Right lobe of liver (tissue), 6 donors: ENCODE measurements around the gene DLX1. TPM values are rescaled to one million over a fixed set of nuclear protein-coding genes. Genes with fewer than 3 reads are reported as not detected.
"Not testable (repeated sequence)": the region's sequence is repeated elsewhere in the genome, so short reads cannot be mapped to it uniquely, and the experiment has no call there.

Experiments
- ATAC-seq, 4 donors: fragments of 200-7000 bp; cut with Tn5 transposase; one replicate each; pipeline ENCODE4 v1.9.1; 2020; ENCODE audit warnings: mild to moderate bottlenecking in 4 of 4, moderate library complexity in 4 of 4
- DNase-seq, 3 donors: peaks; one replicate each; pipeline ENCODE4 v3.0.0-alpha.2; 2020
- H3K27ac ChIP-seq, 3 donors: fragments of 200-600 bp; one replicate each; pipeline ENCODE4 v1.8.0; 2022
- H3K27me3 ChIP-seq, 2 donors: fragments of 200-600 bp; one replicate each; pipeline ENCODE4 v1.8.0; 2022
- H3K36me3 ChIP-seq, 4 donors: fragments of 200-600 bp; sonication (generic) in 1 of 4; one replicate each; pipeline versions ENCODE4 v1.5.1 to v1.8.0; 2017 to 2022; ENCODE audit warnings: control low read depth in 1 of 4
- H3K4me1 ChIP-seq, 4 donors: fragments of 200-600 bp; sonication (generic) in 1 of 4; one replicate each; pipeline versions ENCODE4 v1.5.1 to v1.8.0; 2017 to 2022; ENCODE audit warnings: control low read depth in 1 of 4
- H3K4me3 ChIP-seq, 3 donors: fragments of 200-600 bp; one replicate each; pipeline ENCODE4 v1.8.0; 2022
- H3K9me3 ChIP-seq, 4 donors: fragments of 200-600 bp; sonication (generic) in 1 of 4; one replicate each; pipeline versions ENCODE4 v1.5.1 to v1.8.0; 2017 to 2022; ENCODE audit warnings: control low read depth in 1 of 4
- POLR2A ChIP-seq: fragments of 450-650 bp; IDR thresholded peaks from one replicate; pipeline ENCODE4 v1.6.1; 2017; ENCODE audit warnings: antibody characterized with exemption, mild to moderate bottlenecking
- WGBS: methylation state at CpG from one replicate; pipeline ENCODE4 v1.1.6; 2018; ENCODE audit warnings: low coverage, low lambda C conversion rate; ENCODE audit not compliant: insufficient coverage; ENCODE audit errors: missing lambda C conversion rate; 5-methylcytosine and 5-hydroxymethylcytosine counted together
- intact Hi-C, 2 donors: fragments of 100-400 bp; cut with DNase I; formaldehyde crosslinking; loops; one replicate each; pipeline versions ENCODE4 v1.11.2 to v1.14.1; 2022
- total RNA-seq, 6 experiments: library from RNA; depleted of rRNA in 2 of 6; stranded (reverse); fragments of >200 nt in 2 of 6; fragmentation: NEBNext Ultra II Directional in 3 of 6; extraction: Animal tissue kit (Norgen Biotek cat#: 25700) in 3 of 6; gene quantifications; one replicate each; pipeline versions ENCODE4 v1.1.0 to v1.2.4, GENCODE V29; 2016 to 2023
- TF ChIP-seq, protein P1 (sequence below), 4 donors: fragments of 200-600 bp in 3 of 4; fragments of 450-650 bp in 1 of 4; IDR thresholded peaks; one replicate each; pipeline versions ENCODE4 v1.5.1 to v1.8.0; 2016 to 2022; ENCODE audit warnings: antibody characterized with exemption in 4 of 4, mild to moderate bottlenecking in 2 of 4
- donor health status: DM: no; HTN: yes; CAD: no.
- donor health status: DM: no; HTN: no; CAD: no.
- donor health status: DM: no; HTN: no; CAD: no.
- donor health status: DM: no; HTN: yes; CAD: no.
- donor health status: DM: no; HTN: yes; CAD: no.

DLX1 gene
- total RNA-seq, 6 experiments from 2014 or later, result not detected

- WGBS, result 82% methylated on average over 4 of the region's 4 CpGs
- intact Hi-C loops, result no loop called here
- TF ChIP-seq, protein P1, sequence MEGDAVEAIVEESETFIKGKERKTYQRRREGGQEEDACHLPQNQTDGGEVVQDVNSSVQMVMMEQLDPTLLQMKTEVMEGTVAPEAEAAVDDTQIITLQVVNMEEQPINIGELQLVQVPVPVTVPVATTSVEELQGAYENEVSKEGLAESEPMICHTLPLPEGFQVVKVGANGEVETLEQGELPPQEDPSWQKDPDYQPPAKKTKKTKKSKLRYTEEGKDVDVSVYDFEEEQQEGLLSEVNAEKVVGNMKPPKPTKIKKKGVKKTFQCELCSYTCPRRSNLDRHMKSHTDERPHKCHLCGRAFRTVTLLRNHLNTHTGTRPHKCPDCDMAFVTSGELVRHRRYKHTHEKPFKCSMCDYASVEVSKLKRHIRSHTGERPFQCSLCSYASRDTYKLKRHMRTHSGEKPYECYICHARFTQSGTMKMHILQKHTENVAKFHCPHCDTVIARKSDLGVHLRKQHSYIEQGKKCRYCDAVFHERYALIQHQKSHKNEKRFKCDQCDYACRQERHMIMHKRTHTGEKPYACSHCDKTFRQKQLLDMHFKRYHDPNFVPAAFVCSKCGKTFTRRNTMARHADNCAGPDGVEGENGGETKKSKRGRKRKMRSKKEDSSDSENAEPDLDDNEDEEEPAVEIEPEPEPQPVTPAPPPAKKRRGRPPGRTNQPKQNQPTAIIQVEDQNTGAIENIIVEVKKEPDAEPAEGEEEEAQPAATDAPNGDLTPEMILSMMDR (IDR thresholded peaks at IDR 0.05), result no peak
- TF ChIP-seq POLR2A, result no peak
- Histone ChIP-seq H3K27ac (no peak overlapping the region), H3K9me3 (no peaks in the 10 kb centered on the region), H3K4me1 (no peaks in the 10 kb centered on the region), H3K27me3 (no peaks in the 10 kb centered on the region), H3K4me3 (no peak overlapping the region), H3K36me3 (no peaks in the 10 kb centered on the region)
- DNase-seq, result no peak
- ATAC-seq, result no peak
Observed at GRCh38 chr2:172135446-172135845, 50.1 kb downstream of the DLX1 start.

DNA sequence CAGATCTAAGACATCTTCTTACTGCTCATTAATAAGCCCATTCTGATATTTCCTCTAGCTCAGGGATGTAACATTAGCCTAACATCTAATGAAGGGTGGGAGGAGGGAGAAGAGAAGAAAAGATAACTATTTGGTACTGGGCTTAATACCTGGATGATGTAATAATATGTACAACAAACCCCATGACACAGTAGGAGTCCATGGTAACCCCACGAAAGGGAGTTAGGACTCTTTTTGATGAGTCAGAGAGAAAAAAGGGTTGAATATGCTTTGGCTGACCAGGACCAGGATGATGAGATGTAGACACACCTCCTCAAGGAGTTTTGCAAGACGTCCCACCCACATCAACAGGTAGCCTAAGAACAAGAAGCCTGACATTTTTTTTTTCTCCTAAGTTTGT lies 51.8 kb downstream of the DLX1 start:
- ATAC-seq (no peak), DNase-seq (no peak)
- Histone ChIP-seq H3K4me1 (no peaks in the 10 kb centered on the region), H3K27me3 (no peaks in the 10 kb centered on the region), H3K36me3 (no peaks in the 10 kb centered on the region), H3K4me3 (no peak overlapping the region), H3K9me3 (no peaks in the 10 kb centered on the region), H3K27ac (no peak overlapping the region)
- 35% methylated on average over 2 of the region's 2 CpGs for WGBS
- no peak for TF ChIP-seq POLR2A
- TF ChIP-seq, protein P1 (IDR thresholded peaks at IDR 0.05), result no peak
- intact Hi-C loops, result no loop called here

- no peaks in the 10 kb centered on the region for H3K27me3 ChIP-seq
Observed at GRCh38 chr2:172137943-172138342, 52.6 kb downstream of the DLX1 start.

DNA sequence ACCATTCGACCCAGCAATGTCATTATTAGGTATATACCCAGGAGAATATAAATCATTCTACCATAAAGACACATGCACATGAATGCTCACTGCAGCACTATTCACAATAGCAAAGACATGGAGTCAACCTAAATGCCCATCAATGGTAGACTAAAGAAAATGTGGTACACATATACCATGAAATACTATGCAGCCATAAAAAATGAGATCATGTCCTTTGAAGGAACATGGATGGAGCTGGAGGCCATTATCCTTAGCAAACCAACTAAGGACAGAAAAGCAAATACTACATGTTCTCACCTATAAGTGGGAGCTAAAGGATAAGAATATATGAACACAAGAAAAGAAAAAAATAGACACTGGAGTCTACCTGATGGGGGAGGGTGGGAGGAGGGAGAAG lies 53.4 kb downstream of the DLX1 start:
- WGBS, result 50% methylated on average over 1 of the region's 1 CpG
- H3K4me1 ChIP-seq, H3K36me3 ChIP-seq, H3K9me3 ChIP-seq, ATAC-seq, H3K27ac ChIP-seq, H3K4me3 ChIP-seq, DNase-seq, intact Hi-C loops, H3K27me3 ChIP-seq: not testable (repeated sequence)

More at GRCh38 chr2:172137943-172138342, 52.6 kb downstream of the DLX1 start:
- Histone ChIP-seq H3K9me3 (no peaks in the 10 kb centered on the region), H3K4me3 (no peak overlapping the region), H3K36me3 (no peaks in the 10 kb centered on the region), H3K27ac (no peak overlapping the region), H3K4me1 (no peaks in the 10 kb centered on the region)
- ATAC-seq (no peak), DNase-seq (no peak)
- TF ChIP-seq, protein P1 (IDR thresholded peaks at IDR 0.05), result no peak
- no peak for TF ChIP-seq POLR2A
- 63% methylated on average over 2 of the region's 2 CpGs for WGBS
- intact Hi-C loops, result no loop called here

Other genes with a start within 250 kb of the DLX1 start
- 1 to 10 TPM in 4 of 6 experiments, under 1 TPM in 2; 0.74 to 1.6 (median 1.1) TPM for gene SLC25A12, start 191.3 kb upstream of the DLX1 start, total RNA-seq
- gene HAT1, start 163.0 kb upstream of the DLX1 start, total RNA-seq, result 10 to 100 TPM; 10.7 to 16.3 (median 13.4) TPM
- 1 to 10 TPM; 2.4 to 8.2 (median 4.6) TPM for gene METAP1D, start 85.6 kb upstream of the DLX1 start, total RNA-seq
- not detected for gene DLX2, start 17.4 kb downstream of the DLX1 start, total RNA-seq